H1 (cell line): Measurements from ENCODE around the gene RNF13. TPM values are rescaled to one million over a fixed set of nuclear protein-coding genes. Genes with fewer than 3 reads are reported as not detected.

Experiments
- EP300 ChIP-seq, 2 experiments: IDR thresholded peaks; 1 replicate in 1 of 2; 2 replicates in 1 of 2; pipeline ENCODE4 v1.6.1; 2011 to 2012; ENCODE audit warnings: low read depth in 2 of 2, low read length in 2 of 2, mild to moderate bottlenecking in 2 of 2, borderline replicate concordance in 1 of 2, inconsistent platforms in 1 of 2, moderate library complexity in 1 of 2
- PHF8 ChIP-seq: fragments of 200-600 bp; sonication (generic); conservative IDR thresholded peaks from 2 replicates; pipeline ENCODE4 v1.7.1; 2012; ENCODE audit warnings: low read depth, mild to moderate bottlenecking, inconsistent platforms, low read length, moderate library complexity
- RFX5 ChIP-seq: IDR thresholded peaks from 2 replicates; pipeline ENCODE4 v1.6.1; 2011; ENCODE audit warnings: low read depth, low read length, improper control_type of control experiment, borderline replicate concordance
- polyA plus RNA-seq, 7 experiments: library from polyadenylated mRNA; depleted of rRNA in 3 of 7; stranded (reverse) in 5 of 7; unstranded in 2 of 7; fragments of >200 nt in 5 of 7; fragments of 200-250 nt in 2 of 7; gene quantifications; 1 replicate in 5 of 7; 2 replicates in 1 of 7; 4 replicates in 1 of 7; pipeline versions ENCODE4 v1.2.1 to v1.2.3, GENCODE V29; 2011 to 2013; ENCODE audit warnings: missing spikeins in 2 of 7, mixed read lengths in 2 of 7
- total RNA-seq: library from RNA; stranded (reverse); fragmentation: NEBNext Ultra II Directional; extraction: Animal tissue kit (Norgen Biotek cat#: 25700); gene quantifications from 2 replicates; pipeline ENCODE4 v1.2.1, GENCODE V29; 2021

Gene RNF13
- total and polyA plus RNA-seq, 2 of the 8 experiments (the other 6 are each of a cell fraction or from before 2014, with no cell fraction given): 19.4 to 35.4 TPM

DNA sequence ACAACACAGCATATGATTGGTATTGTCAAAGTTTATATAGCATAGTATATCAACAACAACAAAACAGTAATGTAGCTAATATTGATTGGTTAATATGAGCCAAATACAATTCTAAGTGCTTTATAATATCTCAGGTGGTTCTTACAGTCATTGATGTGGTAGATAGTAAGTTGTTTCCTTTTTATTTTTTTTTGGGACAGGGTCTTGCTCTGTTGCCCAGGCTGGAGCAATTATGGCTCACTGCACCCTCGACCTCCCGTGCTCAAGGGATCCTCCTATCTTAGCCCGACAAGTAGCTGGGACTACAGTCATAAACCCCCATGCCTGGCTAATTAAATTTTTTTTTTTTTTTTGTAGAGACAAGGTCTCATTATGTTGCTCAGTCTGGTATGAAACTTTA lies 2.7 kb downstream of the RNF13 start (continued):
- TF ChIP-seq EP300 (IDR thresholded peaks at IDR 0.05; ENCODE audit: borderline replicate concordance in 1 of 2, low read depth in 2 of 2, low read length in 2 of 2): no peak
- no peak for TF ChIP-seq PHF8
- TF ChIP-seq RFX5: no peak
